GM18861 (cell line): ENCODE measurements around the gene KATNIP.

Experiments used
- ATAC-seq: cut with Tn5 transposase; IDR thresholded peaks from one replicate; pipeline ENCODE4 v1.9.1; 2021; ENCODE audit not compliant: unreplicated experiment

The KATNIP gene

DNA sequence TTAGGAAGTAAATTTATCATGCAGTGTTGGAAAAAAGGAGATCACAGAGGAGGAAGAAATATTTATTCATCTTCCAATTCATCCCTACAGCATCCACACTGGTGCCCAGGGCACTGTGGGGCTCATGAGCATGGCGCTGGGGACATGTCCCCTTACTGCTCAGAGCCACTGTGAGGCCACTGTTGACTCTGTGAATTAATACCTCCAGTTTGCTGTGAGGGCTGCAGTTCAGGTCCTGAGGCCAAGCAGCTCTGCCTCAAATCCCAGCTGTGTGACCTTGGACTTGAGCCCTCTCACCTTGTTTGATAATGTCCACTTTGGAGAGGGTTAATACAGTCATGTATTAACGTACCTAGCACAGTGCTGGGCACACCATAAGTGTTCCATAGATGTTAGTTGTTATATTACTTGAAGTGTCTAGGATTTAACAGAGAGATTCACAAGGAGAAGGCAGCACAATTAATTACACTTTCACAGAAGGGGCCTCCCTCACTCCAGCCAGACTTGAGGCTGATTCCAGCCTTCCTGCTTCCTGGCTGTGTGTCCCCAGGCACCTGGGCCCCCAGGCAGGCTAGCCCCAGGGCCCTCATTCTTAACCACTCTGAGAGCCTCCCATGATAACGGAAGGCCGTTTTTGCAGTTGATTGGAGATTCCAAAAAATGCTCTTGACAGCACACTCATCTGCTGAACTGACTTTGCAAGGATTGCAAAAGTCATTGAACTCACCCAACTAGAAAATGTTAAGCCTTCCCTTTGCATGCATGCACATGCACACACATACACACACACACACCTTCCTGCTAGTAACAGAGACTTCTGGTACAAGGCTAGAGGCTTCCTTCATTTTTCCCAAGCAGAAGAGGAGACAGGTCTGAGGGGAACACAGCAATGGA is 29.4 kb downstream of the KATNIP start:
- ATAC-seq = no peak

DNA sequence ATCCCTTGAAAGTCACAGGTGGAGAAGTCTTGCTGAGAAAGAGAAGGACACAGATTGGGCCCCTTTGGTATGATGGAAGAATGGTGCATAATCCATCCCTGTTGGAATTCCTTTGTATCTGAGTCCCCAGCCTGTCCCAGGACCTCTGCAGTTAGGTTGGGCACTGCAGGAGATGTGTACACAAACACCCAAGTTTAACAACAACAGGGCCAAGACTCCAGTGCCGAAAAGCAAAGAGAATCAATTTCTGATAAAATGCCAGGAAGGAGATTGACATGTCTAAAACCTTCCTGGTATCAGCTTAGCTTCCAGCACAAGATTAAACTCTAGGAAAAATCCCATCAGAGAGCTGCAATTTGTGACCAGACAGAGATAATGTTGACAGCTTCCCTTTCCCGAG is 32.9 kb downstream of the KATNIP start:
- no peak for ATAC-seq

DNA sequence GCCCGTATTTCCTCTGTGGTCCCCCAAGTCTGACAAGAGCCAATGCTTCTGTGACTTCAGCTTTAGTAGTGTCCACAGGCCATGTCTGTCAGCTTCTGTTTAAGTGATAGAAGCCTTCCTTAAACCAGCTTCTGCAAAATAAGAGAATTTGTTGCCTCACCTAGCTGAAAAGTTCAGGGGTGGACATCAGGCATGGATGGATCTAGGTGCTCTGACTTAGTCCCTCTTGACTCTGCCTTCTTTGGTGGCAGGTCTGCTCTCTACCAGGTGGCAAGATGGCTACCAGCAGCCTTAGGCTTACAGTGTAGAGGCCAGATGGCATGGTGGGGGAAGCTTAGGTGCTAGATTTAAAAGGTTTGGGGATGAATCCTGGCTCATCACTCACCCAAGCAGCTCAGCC is 33.7 kb downstream of the KATNIP start:
- no peak for ATAC-seq

DNA sequence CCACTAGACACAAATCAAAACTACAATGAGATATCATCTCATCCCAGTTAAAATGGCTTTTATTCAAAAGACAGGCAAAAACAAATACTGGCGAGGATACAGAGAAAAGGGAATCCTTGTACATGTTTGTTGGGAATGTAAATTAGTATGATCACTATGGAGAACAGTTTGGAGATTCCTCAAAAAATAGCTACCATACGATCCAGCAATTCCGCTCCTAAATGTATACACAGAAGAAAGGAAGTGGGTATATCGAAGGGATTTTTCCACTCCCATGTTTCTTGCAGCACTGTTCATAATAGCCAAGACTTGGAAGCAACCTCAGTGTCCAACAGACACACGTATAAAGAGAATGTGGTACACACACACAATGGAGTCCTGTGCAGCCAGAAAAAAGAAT is 35.3 kb downstream of the KATNIP start:
- ATAC-seq = no peak

DNA sequence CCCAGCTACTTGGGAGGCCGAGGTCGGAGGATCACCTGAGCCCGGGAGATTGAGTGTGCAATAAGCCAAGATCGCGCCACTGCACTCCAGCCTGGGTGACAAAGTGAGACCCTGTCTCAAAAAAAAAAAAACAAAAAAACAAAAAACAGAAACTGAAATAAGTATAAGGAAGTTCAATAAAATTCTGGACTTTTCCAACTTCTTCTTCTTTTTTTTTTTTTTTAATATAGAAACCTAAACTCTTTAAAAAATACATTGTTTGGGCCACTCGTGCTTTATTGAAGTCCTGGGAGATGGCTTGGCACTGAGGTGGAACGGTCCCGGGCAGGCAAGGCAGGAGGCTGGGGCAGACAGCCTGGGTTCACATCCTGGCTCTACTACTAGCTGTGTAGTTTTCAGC is 36.8 kb downstream of the KATNIP start:
- no peak for ATAC-seq

DNA sequence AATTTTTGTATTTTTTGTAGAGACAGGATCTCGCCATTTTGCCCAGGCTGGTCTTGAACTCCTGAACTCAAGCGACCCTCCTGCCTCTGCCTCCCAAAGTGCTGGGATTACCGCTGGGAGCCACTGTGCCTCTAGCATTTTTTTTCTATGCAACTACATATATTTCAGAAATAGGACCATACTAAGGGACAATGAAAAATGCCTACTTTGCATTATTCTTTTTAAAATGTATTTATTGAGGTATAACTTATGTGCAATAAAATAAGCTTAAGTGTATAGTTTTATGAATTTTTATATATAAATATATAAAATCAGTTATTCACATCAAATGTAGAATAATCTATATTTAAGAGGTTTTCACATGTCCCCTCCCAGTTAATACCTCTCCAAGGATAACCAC is 38.1 kb downstream of the KATNIP start:
- no peak for ATAC-seq

DNA sequence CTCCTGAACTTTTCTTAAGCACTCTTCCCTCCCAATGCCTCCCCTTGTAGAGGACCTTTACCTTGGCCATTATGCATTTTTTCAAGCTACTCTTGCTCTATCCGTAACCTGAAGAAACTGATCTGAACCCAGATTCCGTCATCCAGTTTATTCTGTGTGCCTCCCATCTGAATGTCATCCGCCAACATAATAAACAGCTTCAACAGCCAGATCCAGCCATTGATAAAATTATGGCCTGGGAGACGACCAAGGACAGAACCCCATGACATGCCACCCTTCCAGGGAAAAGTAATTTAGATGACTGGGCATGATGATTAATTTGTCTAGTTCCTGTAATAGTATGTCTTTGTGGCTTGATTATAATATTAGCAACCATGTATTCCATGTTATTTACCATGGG is 41.9 kb downstream of the KATNIP start:
- no peak for ATAC-seq

DNA sequence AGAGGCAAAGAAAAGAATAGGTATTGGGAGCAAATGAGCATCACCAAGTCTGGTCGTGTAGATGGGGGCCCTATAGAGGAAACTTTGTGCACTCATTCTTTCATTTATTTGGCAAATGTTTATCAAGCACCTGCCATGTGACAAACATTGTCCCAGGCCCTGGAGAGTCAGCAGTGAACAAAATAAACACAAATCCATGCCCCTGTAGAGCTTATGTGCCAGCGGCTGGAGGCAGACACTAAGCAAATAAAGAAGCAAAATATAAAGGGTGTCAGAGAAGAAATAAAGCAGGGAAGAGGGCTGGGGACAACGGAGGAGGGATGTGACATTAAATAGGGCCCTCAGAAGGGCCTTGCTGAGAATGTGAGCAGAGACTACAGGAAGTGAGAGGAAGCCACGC is 45.5 kb downstream of the KATNIP start:
- no peak for ATAC-seq

DNA sequence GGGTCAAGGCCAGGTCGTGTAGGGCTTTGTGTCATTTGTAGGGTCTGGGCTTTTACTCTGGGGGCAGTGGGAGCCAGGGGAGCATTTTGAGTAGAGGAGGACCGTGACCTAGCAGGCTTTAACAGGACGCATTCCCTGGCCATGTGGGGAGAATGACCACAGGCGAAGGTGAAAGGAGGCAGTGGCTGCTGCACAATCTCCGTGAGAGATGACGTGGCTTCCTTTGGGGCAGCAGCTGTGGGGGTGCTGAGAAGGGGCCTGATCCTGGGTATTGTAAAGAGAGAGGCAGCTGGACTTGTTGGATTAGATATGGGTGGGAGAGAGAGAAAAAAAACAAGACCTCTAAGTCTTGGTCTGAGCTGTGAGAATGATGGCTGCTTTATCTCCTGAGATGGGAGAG is 46.0 kb downstream of the KATNIP start:
- no peak for ATAC-seq

DNA sequence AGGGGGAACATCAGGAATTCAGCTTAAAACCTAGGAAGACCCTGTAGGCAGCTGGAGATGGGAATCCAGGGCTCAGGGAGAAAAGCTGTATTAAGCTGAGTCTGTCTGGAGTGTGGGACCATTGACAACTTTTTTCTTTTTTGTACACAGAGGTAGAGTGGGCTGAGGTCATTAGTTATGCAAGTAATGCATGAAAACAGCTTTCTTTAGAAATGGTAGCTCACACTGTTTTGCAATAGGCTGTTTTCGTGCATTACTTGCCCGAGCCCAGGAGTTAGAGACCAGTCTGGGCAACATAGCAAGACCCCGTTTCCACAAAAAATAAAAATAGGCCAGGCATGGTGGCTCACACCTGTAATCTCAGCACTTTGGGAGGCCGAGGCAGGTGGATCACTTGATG is 46.5 kb downstream of the KATNIP start:
- ATAC-seq = no peak

DNA sequence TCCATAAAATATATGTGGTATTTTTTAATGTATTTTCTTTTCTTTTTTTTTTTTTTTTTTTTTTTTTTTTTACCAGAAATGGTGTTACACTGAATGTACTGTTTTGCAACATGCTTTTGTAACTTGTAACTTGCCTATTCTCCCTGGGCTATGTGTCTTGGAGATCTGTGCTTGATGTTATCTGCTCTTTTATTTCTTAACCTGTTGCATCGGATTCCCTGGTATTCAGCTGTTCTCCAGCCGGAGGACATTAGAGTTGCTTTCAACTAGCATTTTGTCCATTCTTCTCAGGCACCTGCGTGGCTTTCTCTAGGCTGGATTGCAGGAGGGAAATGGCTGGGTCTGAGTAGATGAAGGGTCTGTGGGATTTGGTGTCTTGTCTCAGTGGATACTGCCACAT is 47.4 kb downstream of the KATNIP start:
- ATAC-seq = no peak

DNA sequence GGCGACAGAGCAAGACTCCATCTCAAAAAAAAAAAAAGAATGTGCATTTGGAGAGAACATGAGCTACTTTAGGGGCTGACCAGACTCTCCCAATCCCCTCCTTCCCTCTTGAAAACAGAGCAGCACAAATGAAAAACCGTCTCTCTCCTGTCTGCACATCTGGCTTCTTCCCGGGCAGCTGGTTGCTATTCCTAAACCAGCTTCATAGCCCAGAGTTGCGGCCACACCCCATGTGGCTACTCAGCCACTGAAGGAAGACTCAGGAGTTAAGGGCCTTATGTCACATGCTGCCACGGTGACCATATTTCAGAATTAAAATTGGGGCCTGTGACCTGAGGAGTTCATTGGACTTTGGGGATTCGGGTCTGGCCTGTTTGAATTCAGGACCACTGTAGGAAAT is 48.3 kb downstream of the KATNIP start:
- no peak for ATAC-seq

DNA sequence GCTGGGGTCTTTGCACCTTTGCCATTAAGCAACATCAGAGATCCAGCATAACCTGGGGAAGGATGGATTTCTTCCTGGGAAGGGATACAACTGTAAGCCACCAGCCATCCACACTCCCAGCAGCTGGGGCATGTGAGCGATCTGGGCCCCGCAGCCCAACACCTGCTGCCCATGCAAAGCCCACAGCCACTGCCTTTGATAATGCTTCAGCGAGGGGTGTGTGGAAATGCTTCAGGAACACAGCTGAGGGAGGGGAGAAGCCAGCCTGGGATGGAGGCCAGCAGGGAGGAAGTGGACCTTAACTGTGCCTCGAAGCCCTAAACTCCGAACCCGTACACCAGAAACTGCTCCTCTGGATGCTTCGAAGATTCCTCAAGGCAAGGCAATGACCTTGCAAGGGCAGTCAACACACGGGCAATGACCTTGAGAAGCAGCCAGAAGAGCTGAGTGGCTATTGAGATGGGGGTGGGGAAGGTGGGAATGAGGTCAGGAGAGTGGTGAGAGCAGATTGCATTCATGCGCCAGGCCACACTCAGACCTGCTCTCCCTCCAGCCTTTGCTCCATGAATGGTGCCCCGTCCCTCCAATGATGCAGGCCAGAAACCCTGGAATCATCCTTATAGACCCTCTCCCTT is 49.1 kb downstream of the KATNIP start:
- no peak for ATAC-seq

DNA sequence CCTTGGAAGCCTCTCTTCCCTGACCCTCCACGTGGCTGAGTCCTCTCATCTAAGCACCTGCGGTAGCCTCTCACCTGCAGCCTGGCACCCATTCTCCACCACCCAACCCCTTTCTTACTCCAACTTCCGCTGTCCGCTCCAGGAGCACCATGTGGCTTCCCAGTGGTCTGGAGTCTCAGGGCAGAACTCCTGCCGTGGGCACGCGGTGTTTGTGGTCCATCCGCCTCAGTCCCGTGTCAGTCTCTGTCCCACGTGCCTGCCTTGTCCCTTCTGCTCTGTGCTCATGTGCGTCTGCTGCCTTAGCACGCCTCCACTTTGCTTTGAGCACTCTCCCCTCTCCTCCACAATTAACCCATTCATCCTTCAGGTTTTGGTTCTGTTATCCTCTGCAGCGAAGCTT is 49.7 kb downstream of the KATNIP start:
- no peak for ATAC-seq
